ENCODE measurements around the gene PYROXD2.

PYROXD2 gene

GRCh38 chr10:98411166-98411565, 3.8 kb downstream of the PYROXD2 start:
- no peak overlapping the region for H3K9ac ChIP-seq
- H3K9me3 ChIP-seq (ENCODE audit: control insufficient read depth, low read length), result no peaks in the 10 kb centered on the region
- H3K4me3 ChIP-seq (ENCODE audit: low read depth, low read length), result no peak overlapping the region
- H3K79me2 ChIP-seq, result no peaks in the 10 kb centered on the region
- no peak overlapping the region for H3K4me2 ChIP-seq (ENCODE audit: low read length)
- H3K36me3 ChIP-seq (ENCODE audit: control insufficient read depth, insufficient read depth, low read length), result no peaks in the 10 kb centered on the region
- H3K4me1 ChIP-seq, result peaks cover 20% of the 10 kb centered on the region
- no peaks in the 10 kb centered on the region for H3K27me3 ChIP-seq (ENCODE audit: control insufficient read depth, insufficient read depth, low read length)
- H3K27ac ChIP-seq, result no peak overlapping the region
- no peak overlapping the region for H2AFZ ChIP-seq
- TF ChIP-seq CTCF (IDR thresholded peaks at IDR 0.05), result no peak

GRCh38 chr10:98410759-98411158, 4.2 kb downstream of the PYROXD2 start:
- no peaks in the 10 kb centered on the region for H3K9me3 ChIP-seq (ENCODE audit: control insufficient read depth, low read length)
- no peak overlapping the region for H3K4me2 ChIP-seq (ENCODE audit: low read length)
- H3K27me3 ChIP-seq (ENCODE audit: control insufficient read depth, insufficient read depth, low read length), result no peaks in the 10 kb centered on the region
- H2AFZ ChIP-seq, result no peak overlapping the region
- H3K79me2 ChIP-seq, result no peaks in the 10 kb centered on the region
- H3K9ac ChIP-seq, result no peak overlapping the region
- no peak overlapping the region for H3K4me3 ChIP-seq (ENCODE audit: low read depth, low read length)
- no peak overlapping the region for H3K27ac ChIP-seq
- peaks cover 20% of the 10 kb centered on the region for H3K4me1 ChIP-seq
- no peak for TF ChIP-seq CTCF (IDR thresholded peaks at IDR 0.05)
- no peaks in the 10 kb centered on the region for H3K36me3 ChIP-seq (ENCODE audit: control insufficient read depth, insufficient read depth, low read length)

- H3K79me2 ChIP-seq, result no peaks in the 10 kb centered on the region
These were observed 4.7 kb downstream of the PYROXD2 start for GRCh38 chr10:98410135-98410743.

GRCh38 chr10:98408799-98409198, 6.2 kb downstream of the PYROXD2 start:
- Histone ChIP-seq H3K27me3 (ENCODE audit: control insufficient read depth, insufficient read depth, low read length) (no peaks in the 10 kb centered on the region), H3K79me2 (no peaks in the 10 kb centered on the region), H3K9me3 (ENCODE audit: control insufficient read depth, low read length) (no peaks in the 10 kb centered on the region), H3K36me3 (ENCODE audit: control insufficient read depth, insufficient read depth, low read length) (no peaks in the 10 kb centered on the region), H2AFZ (no peak overlapping the region), H3K4me2 (ENCODE audit: low read length) (no peak overlapping the region), H3K4me3 (ENCODE audit: low read depth, low read length) (no peak overlapping the region), H3K4me1 (peaks cover 8% of the 10 kb centered on the region), H3K9ac (no peak overlapping the region), H3K27ac (no peak overlapping the region)
- TF ChIP-seq CTCF (IDR thresholded peaks at IDR 0.05), result no peak

More at GRCh38 chr10:98410135-98410743, 4.7 kb downstream of the PYROXD2 start:
- Histone ChIP-seq H3K9ac (no peak overlapping the region), H3K4me1 (peaks cover 20% of the 10 kb centered on the region), H3K9me3 (ENCODE audit: control insufficient read depth, low read length) (no peaks in the 10 kb centered on the region), H3K27me3 (ENCODE audit: control insufficient read depth, insufficient read depth, low read length) (no peaks in the 10 kb centered on the region), H2AFZ (no peak overlapping the region), H3K4me2 (ENCODE audit: low read length) (no peak overlapping the region), H3K4me3 (ENCODE audit: low read depth, low read length) (no peak overlapping the region), H3K36me3 (ENCODE audit: control insufficient read depth, insufficient read depth, low read length) (no peaks in the 10 kb centered on the region), H3K27ac (no peak overlapping the region)
- no peak for TF ChIP-seq CTCF (IDR thresholded peaks at IDR 0.05)

- H3K9ac ChIP-seq, result no peak overlapping the region
- no peak overlapping the region for H3K4me2 ChIP-seq (ENCODE audit: low read length)
- no peak overlapping the region for H3K27ac ChIP-seq
- H3K4me3 ChIP-seq (ENCODE audit: low read depth, low read length), result no peak overlapping the region
- no peaks in the 10 kb centered on the region for H3K27me3 ChIP-seq (ENCODE audit: control insufficient read depth, insufficient read depth, low read length)
- H3K4me1 ChIP-seq, result peaks cover 8% of the 10 kb centered on the region
- no peaks in the 10 kb centered on the region for H3K79me2 ChIP-seq
- no peak overlapping the region for H2AFZ ChIP-seq
- H3K36me3 ChIP-seq (ENCODE audit: control insufficient read depth, insufficient read depth, low read length), result no peaks in the 10 kb centered on the region
- no peak for TF ChIP-seq CTCF (IDR thresholded peaks at IDR 0.05)
- no peaks in the 10 kb centered on the region for H3K9me3 ChIP-seq (ENCODE audit: control insufficient read depth, low read length)
These were observed 7.2 kb downstream of the PYROXD2 start for GRCh38 chr10:98407744-98408241.
